Bronchial epithelial cell (primary cell): ENCODE measurements around the gene SFT2D1. TPM values are rescaled to one million over a fixed set of nuclear protein-coding genes. Genes with fewer than 3 reads are reported as not detected.

ENCODE experiments used
- DNase-seq: peaks from one replicate; pipeline ENCODE4 v3.0.0-alpha.2; 2010; ENCODE audit warnings: low read depth
- FAIRE-seq: peaks from 2 replicates; lab custom pipeline; 2011; peaks lifted over from hg19 to GRCh38; lab: Jason Lieb, UNC
- H3K27me3 ChIP-seq: 2 replicates; pipeline ENCODE4 v1.5.1; 2011; ENCODE audit warnings: low read length; ENCODE audit not compliant: control insufficient read depth, insufficient read depth
- H3K36me3 ChIP-seq: 2 replicates; pipeline ENCODE4 v1.5.1; 2011; ENCODE audit warnings: low read length; ENCODE audit not compliant: control insufficient read depth, insufficient read depth
- H3K4me3 ChIP-seq: 2 replicates; pipeline ENCODE4 v1.5.1; 2011; ENCODE audit warnings: mild to moderate bottlenecking, low read depth, low read length, control low read depth
- total RNA-seq: library from RNA; depleted of rRNA; stranded (reverse); fragments of >200 nt; gene quantifications from 2 replicates; pipeline ENCODE4 v1.2.1, GENCODE V29; 2014
- TF ChIP-seq, protein P1 (sequence below): IDR thresholded peaks from 2 replicates; pipeline ENCODE4 v1.5.1; 2011; ENCODE audit warnings: mild to moderate bottlenecking, moderate library complexity, low read length, control low read depth, inconsistent platforms; ENCODE audit not compliant: insufficient read depth, severe bottlenecking

The SFT2D1 gene
- total RNA-seq, 1 donor from 2014 or later = 61.6 TPM

DNA sequence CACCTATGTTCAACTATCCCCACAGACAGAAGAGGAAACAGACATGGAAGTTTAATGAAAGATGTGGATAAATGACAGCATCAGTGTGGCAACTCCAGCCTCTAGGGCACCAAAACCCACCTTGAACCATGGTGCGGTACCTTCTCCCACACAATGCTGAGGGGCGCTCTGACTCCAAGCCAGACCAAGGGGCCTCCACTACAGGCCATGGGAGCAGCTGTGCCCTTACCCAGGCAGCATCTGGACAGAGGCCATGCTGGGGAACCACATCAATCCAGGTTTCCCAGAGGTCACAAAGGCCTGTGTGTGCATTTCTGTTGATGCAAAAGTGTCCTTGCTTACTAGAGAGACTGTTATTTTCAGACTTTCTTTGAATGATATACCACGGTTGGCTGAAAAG, 38.2 kb downstream of the SFT2D1 start:
- TF ChIP-seq, protein P1, sequence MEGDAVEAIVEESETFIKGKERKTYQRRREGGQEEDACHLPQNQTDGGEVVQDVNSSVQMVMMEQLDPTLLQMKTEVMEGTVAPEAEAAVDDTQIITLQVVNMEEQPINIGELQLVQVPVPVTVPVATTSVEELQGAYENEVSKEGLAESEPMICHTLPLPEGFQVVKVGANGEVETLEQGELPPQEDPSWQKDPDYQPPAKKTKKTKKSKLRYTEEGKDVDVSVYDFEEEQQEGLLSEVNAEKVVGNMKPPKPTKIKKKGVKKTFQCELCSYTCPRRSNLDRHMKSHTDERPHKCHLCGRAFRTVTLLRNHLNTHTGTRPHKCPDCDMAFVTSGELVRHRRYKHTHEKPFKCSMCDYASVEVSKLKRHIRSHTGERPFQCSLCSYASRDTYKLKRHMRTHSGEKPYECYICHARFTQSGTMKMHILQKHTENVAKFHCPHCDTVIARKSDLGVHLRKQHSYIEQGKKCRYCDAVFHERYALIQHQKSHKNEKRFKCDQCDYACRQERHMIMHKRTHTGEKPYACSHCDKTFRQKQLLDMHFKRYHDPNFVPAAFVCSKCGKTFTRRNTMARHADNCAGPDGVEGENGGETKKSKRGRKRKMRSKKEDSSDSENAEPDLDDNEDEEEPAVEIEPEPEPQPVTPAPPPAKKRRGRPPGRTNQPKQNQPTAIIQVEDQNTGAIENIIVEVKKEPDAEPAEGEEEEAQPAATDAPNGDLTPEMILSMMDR = no peak
- FAIRE-seq = no peak
- no peak for DNase-seq
- H3K27me3 ChIP-seq = peaks cover 14% of the 10 kb centered on the region
- no peaks in the 10 kb centered on the region for H3K36me3 ChIP-seq
- no peak overlapping the region for H3K4me3 ChIP-seq

DNA sequence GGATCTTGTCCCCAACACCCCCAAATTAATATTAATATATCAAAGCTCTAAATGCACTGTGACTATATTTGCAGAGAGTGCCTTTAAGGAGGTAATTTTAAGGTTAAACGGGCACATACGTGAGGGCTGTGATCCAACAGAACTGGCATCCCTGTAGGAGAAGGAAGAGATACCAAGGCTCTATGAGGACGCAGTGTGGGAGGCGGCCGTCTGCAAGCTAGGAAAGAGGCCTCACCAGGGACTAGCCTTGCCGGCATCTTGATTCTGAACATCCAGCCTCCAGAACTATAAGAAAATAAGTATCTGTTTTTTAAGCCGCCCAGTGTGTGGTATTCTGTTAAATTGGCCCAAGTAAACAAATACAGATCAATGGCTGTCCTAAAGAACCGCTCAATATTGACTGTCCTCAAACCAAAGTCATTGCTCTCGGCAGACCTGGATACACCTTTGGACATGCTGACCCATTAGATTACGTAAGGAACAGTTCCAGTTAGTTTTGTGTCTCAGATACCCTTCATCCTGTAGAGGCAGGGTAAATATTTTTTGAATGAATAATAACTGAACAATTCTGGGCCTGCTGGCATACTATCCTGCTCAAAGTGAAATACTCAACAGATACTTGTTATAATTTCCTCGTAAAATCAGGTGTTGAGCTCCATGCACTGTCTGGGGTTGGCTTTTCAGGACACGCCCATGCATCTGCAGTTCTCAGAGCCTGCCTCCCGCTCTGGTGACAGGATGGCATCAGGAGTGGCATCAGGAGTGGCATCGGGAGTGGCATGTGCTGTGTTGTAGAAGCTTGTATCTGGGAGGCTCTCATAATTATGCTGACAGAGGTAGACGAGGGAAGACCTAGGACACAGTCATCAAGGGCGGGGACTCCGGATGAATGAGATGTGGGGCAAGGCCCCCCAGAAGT, 40.5 kb downstream of the SFT2D1 start:
- DNase-seq (peak; percentile 71), FAIRE-seq (no peak)
- Histone ChIP-seq H3K4me3 (no peak overlapping the region), H3K27me3 (peaks cover 6% of the 10 kb centered on the region), H3K36me3 (no peaks in the 10 kb centered on the region)
- TF ChIP-seq, protein P1 = no peak

DNA sequence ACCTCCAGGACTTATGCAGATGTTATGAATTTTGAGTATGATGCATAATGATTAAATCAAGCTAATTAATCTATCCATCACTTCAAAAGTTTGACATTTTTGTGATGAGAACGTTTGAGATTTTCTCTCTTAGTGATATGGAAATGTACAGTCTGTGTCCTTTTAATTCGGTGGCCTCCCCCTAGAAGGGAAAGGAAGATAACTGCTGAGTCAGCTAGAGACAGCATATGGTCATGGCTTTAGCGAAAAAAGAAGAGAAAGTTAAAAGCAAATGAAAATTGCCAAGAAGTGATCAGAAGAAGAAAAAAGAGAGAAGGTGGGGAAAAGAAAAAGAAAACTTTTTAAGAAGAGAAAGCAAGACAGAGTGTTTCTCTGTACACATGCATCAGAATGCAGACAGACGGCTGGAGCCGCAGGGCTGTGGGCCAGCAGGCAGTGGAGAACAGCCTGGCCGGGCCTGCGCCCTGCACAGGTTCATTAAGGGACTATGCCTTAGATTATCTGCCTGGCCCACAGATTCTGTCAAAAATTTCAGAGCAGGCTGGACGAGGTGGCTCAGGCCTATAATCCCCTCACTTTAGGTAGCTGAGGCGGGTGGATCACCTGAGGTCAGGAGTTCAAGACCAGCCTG, 41.9 kb downstream of the SFT2D1 start:
- Histone ChIP-seq H3K27me3 (no peaks in the 10 kb centered on the region), H3K36me3 (no peaks in the 10 kb centered on the region), H3K4me3 (no peak overlapping the region)
- TF ChIP-seq, protein P1 = no peak
- no peak for FAIRE-seq
- DNase-seq = no peak

DNA sequence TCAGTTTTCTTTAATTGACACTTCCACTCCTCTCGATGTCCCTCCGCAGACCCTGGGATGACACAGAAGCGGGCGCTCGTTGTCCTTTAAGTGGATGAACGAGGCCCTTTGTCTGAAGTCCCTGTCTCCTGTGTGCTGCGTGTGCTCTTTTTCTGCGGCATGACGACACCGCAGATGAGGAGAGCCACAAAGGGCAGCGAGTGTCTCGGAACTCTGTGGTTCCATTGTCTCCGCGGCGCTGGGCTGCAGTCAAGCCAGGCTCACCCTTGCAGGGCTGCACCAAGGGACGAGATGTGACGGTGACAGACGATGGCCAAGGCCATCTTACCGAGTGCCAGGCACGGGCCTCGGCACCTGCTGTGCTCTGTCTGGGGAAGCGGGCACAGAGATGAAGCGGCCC, 44.7 kb downstream of the SFT2D1 start:
- H3K36me3 ChIP-seq = no peaks in the 10 kb centered on the region
- DNase-seq (no peak), FAIRE-seq (no peak)
- no peak overlapping the region for H3K4me3 ChIP-seq
- no peaks in the 10 kb centered on the region for H3K27me3 ChIP-seq
- TF ChIP-seq, protein P1 = no peak

DNA sequence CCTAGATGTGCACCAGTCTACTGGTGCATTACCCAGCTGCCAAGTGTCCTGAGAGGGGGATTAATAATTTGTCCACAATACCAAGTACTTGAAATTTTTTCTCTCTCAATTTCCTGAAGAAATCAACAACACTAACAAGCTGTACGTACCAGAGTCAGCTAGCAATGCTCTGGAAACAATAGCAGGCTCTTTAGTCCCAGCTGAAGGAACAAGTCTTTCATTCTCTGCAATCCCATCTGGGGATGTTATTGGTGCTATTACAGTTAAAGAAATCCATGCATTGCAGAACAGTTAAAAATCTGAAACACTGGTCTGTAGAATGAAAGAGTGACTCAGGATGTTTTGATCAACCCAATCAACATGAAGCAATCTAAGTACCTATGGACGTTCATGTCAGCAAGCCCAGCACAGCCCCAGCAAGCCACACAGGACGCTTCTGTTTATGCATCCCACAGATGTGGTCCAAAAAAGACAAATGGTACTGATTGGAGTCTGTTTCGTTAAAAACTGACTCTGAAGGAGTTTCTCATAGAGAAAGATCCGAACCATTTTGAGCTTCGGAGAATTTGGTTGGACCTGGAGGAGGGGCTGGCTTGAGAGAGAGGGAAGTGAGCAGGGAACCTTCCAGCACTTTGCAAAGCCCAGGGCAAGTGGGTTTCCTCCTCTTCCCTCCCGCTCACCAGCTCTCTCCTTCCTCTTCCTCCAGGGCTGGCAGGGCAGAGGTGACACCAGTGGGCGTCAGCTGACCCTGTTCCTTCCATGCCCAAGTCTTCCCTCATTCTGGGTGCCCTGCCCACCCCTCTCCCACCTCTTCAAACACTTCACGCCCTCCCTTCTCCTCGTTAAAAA, 46.1 kb downstream of the SFT2D1 start:
- H3K27me3 ChIP-seq = no peaks in the 10 kb centered on the region
- TF ChIP-seq, protein P1 = no peak
- H3K36me3 ChIP-seq = no peaks in the 10 kb centered on the region
- H3K4me3 ChIP-seq = no peak overlapping the region
- DNase-seq = no peak
- no peak for FAIRE-seq
